Breast epithelium (tissue), 3 donors: ENCODE data around the gene SYNPO.

Experiments
- CTCF ChIP-seq, 3 donors: fragments of 450-650 bp; IDR thresholded peaks; one replicate each; pipeline ENCODE4 v1.5.1; 2016 to 2017; ENCODE audit warnings: antibody characterized with exemption in 3 of 3, mild to moderate bottlenecking in 3 of 3, moderate library complexity in 3 of 3
- POLR2A ChIP-seq: fragments of 450-650 bp; IDR thresholded peaks from one replicate; pipeline ENCODE4 v1.6.1; 2016; ENCODE audit warnings: antibody characterized with exemption, mild to moderate bottlenecking, moderate library complexity
- POLR2AphosphoS5 ChIP-seq, 3 donors: sonication (generic); formaldehyde crosslinking; IDR thresholded peaks; one replicate each; pipeline ENCODE4 v1.6.1; 2017; ENCODE audit warnings: antibody characterized with exemption in 3 of 3

DNA sequence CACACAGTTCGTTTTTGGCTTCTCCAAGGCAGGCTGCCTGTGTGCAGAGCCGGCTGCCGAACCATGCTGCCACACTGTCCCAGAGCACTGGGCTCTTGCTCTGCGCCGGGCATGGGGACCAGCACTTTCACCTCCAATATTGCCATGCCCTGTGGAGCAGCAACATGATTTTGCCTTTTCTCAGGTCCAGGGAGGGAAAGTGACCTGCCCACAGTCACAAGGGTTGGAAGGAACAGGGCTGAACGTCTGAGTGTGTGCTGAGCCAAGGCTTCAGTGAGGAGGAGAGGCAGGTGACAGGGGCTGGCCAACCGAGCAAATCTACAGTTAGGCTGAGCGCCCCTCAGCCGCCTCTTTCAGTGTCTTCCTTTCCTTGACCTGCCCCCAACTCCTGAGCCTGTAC is 34.0 kb upstream of the SYNPO start:
- no peak for TF ChIP-seq CTCF (IDR thresholded peaks at IDR 0.05)
- no peak for TF ChIP-seq POLR2A
- no peak for TF ChIP-seq POLR2AphosphoS5 (IDR thresholded peaks at IDR 0.05)
